Activated CD8-positive, alpha-beta memory T cell treated with anti-CD3 and anti-CD28 coated beads, Interleukin-2, amount 50 U/mL, for 24 hours (primary cell): ENCODE data around the gene PGM1.
A peak's percentile ranks its signal among the peaks of the same experiment; 100 is the strongest.
"Not testable (repeated sequence)": the region's sequence is repeated elsewhere in the genome, so short reads cannot be mapped to it uniquely, and the experiment has no call there.

ENCODE experiments used
- DNase-seq: peaks from one replicate; pipeline ENCODE4 v3.0.0-alpha.2; 2020; ENCODE audit errors: extremely low read depth

Gene PGM1

GRCh38 chr1:63593303-63593885 is at the start of gene PGM1:
Gene PGM1 (plus strand): TSS chr1:63593411. CDS start chr1:63593489, 78 bp downstream.
- DNase-seq = peak; percentile 20

GRCh38 chr1:63545780-63546179 is 47.4 kb upstream of the PGM1 start:
- no peak for DNase-seq

- DNase-seq = no peak
Measured at GRCh38 chr1:63547621-63548294, 45.5 kb upstream of the PGM1 start.

GRCh38 chr1:63548303-63548702 is 44.9 kb upstream of the PGM1 start:
- DNase-seq = no peak

- DNase-seq = no peak
Measured at GRCh38 chr1:63548877-63549276, 44.3 kb upstream of the PGM1 start.

- no peak for DNase-seq
Measured at GRCh38 chr1:63555480-63555879, 37.7 kb upstream of the PGM1 start.

- no peak for DNase-seq
Measured at GRCh38 chr1:63557365-63557987, 35.7 kb upstream of the PGM1 start.

- no peak for DNase-seq
Measured at GRCh38 chr1:63559357-63559756, 33.9 kb upstream of the PGM1 start.

GRCh38 chr1:63563745-63564144 is 29.5 kb upstream of the PGM1 start:
- no peak for DNase-seq

- DNase-seq = no peak
Measured at GRCh38 chr1:63569068-63569467, 24.1 kb upstream of the PGM1 start.

- no peak for DNase-seq
Measured at GRCh38 chr1:63569640-63570316, 23.4 kb upstream of the PGM1 start.

GRCh38 chr1:63572686-63573085 is 20.5 kb upstream of the PGM1 start:
- DNase-seq = not testable (repeated sequence)

- not testable (repeated sequence) for DNase-seq
Measured at GRCh38 chr1:63574203-63574796, 18.9 kb upstream of the PGM1 start.

- DNase-seq = no peak
Measured at GRCh38 chr1:63575340-63575826, 17.8 kb upstream of the PGM1 start.

GRCh38 chr1:63586326-63586725 is 6.9 kb upstream of the PGM1 start:
- DNase-seq = not testable (repeated sequence)

GRCh38 chr1:63590166-63590560 is 3.0 kb upstream of the PGM1 start:
- DNase-seq = no peak

- DNase-seq = no peak
Measured at GRCh38 chr1:63592536-63593302, 492 bp upstream of the PGM1 start.

- DNase-seq = peak; percentile 49
Measured at GRCh38 chr1:63593886-63594605, 835 bp downstream of the PGM1 start.

- no peak for DNase-seq
Measured at GRCh38 chr1:63595435-63595834, 2.2 kb downstream of the PGM1 start.

GRCh38 chr1:63599799-63600198 is 6.6 kb downstream of the PGM1 start:
- no peak for DNase-seq

GRCh38 chr1:63600248-63600647 is 7.0 kb downstream of the PGM1 start:
- DNase-seq = no peak
